HG03097 (cell line): ENCODE measurements around the gene RAB11FIP4.

Source experiments
- ATAC-seq: cut with Tn5 transposase; IDR thresholded peaks from one replicate; pipeline ENCODE4 v1.9.1; 2021; ENCODE audit not compliant: unreplicated experiment, low FRiP score

Gene RAB11FIP4

DNA sequence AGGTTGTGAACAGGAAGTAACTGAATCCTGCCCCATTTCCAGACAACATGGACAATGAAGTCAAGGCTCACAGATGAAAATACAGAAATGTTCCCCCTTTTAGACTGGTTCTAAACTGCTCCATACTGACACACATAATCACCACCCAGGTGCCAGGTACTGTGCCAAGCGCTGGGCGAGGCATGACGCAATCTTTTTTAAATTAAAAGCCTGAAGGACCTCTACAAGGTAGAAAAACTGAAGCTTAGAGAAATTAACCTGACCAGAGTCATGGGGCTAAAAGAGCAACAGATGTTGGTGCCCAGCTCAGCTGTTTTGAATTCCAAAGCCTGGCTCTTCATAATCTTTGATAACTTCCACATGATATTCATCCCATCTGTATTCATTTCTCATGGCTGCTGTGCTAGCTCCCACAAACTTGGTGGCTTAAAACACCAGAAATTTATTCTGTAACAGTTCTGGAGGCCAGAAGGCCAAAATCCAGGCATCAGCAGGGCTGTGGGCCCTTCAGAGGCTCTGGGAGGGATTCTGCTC lies 4.9 kb upstream of the RAB11FIP4 start:
- ATAC-seq: no peak

DNA sequence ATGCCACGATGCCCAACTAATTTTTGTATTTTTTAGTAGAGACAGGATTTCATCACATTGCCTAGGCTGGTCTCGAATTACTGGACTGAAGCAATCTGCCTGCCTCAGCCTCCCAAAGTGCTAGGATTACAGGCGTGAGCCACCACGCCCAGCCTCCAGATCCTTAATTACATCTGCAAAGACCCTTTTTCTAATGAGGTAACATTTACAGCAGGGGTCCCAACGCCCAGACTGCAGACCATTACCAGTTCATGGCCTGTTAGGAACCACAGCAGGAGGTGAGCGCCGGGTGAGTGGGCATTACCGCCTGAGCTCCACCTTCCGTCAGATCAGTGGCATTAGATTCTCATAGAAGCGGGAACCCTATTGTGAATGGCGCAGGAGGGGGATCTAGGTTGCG lies 4.0 kb upstream of the RAB11FIP4 start:
- ATAC-seq: no peak

DNA sequence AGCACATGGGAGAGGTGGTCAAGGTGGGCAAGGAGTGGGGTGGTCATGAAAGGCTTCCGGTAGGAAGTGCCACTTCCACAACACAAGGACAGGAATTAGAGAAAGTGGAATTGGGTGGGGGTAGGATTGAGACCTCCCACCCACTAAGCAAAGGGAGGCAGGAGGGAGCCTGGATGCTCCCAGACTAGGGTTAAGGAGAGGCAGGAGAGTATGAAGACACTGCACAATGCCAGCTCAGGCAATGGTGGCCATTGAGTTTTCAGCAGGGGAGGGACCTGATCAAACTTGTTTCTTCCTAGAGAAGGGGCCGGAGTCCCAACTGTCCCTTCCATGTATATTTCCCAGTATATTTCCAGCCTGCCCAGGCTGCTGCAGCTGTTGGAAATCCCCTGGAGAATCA lies 3.1 kb upstream of the RAB11FIP4 start:
- no peak for ATAC-seq

DNA sequence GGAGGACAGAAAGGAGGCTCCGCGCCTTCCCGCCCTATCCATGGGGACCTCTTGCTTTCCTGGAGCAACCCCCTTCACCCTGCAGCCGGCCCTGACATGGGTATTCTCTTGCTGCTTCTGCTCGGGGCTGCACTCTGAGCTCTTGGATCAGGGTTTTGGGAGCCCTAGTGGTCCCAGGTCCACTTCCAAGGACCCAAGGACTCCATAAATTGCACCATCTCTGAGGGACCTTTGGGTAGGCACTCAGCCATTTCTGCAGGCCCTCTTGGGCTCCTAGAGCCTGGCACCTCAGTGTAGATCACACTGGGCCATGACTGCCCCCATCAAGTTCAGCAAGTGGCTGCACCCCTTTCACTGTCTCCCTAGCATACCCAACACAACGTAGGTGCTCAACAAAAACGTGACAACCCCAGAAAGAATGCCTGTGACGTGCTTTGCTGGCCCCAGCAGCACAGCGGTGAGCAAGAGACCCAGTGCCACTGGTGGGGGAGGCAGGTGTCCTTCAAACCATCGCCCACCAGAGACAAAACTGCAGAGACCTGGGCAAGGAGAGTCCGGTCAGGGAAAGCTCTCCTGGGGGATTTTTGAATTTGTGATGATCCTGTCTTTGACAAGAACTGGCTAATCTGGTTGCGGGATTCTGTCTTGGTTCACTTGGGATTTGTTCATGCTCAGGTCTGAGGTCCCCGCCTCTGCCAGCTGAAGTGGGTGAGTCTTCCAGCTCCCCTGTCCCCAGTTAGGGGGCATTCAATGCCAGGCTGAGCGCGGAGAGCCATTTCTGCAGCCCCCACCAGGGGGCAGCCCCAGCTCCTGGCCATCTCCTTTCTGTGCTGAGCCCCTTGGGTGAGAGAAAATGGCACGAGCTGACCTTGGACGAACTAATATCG lies 2.5 kb upstream of the RAB11FIP4 start:
- ATAC-seq: no peak

DNA sequence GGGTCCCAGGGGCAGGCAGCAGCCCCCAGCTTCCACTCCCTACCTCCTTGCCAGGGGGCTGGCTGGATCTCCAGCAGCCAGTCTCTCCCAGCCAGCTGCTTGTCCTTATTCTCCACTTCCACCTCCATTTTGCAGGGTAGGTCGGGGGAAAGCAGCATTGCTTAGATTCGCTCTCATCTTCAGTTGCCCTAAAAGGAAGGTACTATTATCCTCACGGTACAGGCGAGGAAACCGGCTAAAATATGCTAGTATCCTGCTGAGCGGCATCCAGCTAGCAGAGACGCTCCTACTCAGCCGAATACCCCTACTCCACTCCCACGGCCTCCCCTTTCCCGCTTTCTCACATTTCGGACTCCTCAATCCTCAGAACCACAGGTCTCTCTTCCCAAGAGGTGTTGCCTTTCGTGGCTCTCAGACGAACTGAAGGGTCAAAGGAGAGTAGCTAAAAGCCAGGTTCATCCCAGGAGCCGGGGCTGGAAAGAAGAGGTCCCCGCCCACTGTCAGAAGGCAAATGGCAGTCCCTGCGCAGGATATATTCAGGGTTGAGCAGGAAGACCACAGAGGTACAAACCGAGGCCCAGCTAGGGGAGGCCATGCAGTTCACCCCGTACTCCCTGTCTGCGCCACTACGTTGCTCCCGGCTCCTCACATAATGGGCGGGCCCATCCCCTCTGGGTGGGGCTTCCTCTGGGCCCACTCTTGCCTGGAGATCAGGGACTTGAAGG lies 1.7 kb upstream of the RAB11FIP4 start:
- ATAC-seq: no peak

DNA sequence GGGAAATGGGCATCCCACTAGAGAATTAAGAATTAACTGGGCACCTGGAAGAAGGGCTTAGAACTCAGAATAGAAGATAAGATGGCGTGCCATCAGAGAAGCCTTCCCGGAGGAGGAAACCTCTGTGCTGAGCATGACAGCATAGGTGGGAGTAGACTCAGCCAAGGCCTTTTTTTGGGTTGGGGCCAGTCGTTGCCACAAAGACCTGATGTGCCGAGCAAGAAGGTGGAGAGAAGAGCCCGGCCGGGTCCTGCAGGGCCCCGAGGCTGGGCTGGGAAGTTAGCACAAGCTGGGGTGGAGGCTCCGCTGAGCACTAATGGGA lies 1.1 kb upstream of the RAB11FIP4 start:
- no peak for ATAC-seq

DNA sequence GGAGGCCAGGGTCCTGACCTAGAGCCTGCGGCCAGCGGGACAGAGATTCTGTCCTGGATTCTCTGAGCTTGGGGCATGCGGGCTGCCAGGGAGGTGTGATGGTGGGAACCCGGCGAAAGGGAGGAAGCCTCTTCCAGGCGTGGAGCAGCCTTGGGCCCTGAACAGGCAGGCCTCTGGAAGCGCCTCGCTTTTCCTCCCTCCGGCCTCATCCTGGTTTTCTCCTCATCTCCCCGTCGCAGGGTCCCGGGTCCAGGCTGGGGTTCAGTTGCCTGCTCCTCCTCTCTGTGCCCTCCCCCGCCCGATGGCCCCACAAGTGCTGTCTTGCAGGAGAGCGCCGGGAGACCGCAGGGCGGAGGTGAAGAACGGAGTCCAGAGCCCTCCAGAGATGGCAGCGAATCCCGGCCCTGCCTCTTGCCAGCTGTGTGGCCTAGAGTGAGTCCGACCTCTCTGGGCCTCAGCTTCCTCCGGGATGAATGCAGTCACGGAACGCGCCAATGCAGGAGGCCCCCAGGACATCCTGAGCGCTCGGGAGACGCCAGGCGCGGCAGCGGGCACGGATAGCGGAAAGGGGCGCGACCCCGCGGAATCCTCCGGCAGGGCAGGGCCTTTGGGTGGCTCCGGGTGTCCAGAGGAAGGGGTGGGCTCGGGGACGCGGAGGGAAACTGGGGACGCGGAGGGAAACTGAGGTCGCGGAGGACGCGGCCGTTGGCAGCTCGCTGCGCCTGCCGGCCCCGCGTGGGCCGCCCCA lies 553 bp upstream of the RAB11FIP4 start:
- no peak for ATAC-seq

DNA sequence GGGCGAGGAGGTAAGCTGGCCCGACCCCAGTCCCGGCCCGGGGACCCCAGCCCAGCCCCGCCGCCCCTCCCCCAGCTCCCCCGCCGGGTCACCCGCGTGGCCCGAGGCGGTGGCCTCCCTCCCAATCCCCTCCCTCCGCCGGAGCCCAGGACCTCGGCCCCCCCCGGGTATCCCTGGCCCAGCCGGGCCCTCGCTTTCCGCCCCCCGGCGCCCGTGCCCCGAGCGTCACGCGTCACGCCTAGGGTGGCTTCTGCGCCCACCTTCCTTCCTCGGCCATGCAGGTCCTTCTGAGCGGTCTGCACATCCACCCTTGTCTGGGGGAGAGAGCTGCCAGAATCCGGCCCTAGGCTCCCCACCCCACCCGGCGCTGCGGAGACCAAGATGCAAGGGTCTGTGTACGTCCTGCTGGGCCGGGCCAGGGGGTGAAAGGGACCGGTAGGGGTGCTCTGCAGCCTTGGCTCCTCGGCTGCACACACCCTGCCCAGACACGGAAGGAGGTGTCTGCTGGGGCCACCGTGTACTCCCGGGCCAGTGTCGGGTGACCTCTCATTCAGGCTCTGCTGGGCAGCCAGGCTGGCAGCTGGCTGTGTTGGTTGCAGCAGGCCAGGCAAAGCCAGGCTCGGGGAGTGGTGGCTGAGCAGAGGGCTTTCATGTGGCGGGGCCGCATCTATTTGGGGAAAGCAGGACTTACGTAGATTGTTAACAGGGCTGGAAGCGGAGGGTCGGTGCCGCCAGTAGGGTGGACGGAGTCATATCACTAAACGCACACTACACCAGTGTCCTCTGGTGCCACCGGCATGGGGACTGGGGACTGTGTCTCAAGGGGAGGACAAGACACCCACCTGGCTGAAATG lies 754 bp downstream of the RAB11FIP4 start:
- ATAC-seq: no peak

DNA sequence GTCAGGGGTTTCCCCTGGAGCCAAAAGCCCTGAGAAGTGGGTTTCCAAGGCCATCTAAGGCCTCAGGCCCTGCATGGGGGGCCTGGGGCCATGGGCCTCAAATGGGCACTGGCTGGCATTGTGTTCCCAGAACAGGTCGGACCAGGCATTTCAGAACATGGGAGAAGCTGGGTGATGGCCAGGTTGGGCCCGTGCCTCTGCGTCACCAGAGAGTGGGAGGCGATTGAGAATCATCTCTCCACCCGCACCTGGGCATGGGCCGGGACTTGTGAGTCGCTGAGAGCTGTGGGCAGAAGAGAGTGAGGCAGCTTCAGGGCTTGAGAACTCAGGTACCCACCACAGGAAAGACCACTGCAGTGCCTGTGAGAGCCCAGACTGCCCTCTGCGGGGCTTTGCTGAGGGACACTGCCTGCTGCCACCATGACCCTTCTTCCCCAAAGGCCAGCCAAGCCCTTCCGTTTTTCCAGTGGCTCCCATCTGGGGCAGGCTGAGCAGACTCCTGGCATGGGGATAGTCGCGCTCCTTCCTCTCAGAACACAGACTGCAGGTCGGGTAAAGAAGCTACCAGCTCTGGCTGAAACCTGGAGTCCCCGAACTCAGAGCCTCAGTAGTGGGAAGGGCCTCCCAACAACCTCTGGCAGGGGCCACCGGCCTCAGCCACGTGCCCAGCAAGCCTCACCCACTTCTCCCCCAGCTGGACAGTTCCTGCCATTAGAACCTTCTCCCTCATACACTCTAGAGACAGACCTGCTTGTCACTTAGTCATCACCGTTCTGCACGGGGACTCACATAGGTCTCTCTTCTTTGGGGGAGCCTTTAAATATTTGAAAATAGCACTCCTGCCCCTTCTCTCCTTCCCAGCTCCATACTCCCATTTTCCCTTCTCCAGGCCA lies 1.6 kb downstream of the RAB11FIP4 start:
- ATAC-seq: no peak

DNA sequence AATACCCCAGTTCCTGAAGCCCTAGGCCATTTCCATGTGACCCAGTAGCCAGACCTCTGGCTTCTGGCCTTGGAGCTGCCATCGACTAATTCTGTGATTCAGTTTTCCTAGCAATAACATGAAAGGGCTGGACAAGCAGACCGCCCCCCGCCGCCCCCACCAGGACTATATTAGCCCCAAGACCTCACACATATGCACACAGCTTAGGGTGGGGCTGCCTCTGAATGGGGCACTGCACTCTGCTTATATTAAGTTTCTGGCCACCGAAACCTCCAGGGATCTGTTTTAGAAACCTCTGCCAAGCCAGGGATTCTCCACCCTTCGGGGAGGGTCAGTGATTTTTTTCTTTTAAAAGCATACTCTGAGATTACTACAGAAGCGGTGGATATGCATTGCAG lies 2.3 kb downstream of the RAB11FIP4 start:
- ATAC-seq: no peak

DNA sequence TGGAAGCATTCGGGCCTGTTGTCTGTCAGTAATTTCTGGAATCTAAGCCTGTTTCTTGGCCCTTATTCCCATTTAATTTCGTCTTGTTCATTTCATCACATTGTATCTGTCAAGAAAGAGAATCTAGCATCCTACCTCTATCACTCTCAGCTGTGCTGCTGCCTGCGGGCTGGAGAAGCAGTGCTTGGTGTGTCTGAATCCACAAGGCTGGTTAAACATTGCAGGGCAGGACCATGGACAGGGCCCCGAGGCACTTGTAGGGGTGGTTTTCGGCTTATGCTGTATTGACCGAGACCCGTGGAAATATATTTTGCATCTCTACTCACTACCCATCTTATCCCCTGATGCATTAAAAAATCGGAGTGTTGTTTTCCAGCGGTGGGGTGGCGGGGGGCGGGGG lies 3.1 kb downstream of the RAB11FIP4 start:
- no peak for ATAC-seq

DNA sequence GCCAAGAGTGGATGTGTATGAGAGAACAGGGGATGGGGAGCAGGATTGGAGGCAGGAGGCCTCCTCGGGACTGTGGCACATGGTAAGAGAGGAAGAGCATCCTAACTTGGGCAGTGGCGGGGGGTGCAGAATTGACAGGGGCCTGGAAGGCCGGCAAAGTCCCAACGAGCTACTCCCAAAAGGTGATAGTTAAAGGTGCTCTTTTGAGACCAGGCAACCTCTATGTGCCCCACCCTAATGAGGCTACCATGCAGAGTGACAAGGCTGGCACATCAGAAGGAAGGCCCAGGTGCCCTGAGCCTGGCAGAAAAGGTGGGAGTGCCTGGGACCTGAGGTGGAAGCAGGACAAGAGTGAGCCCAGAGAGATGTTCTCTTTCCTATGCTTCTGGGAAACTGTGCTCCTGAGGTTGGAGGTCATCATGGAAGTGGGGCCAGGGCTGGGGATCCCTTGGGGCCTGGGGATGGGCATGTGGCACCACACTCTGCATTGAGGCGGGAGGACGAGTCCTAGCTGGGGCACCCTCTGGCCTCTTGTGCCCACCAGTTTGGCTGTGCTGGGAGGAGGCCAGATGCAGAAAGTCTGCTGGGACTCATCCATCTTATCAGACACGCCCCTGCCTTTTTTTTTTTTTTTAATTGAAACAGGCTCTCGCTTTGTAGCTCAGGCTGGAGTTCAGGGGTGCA lies 5.9 kb downstream of the RAB11FIP4 start:
- ATAC-seq: no peak

DNA sequence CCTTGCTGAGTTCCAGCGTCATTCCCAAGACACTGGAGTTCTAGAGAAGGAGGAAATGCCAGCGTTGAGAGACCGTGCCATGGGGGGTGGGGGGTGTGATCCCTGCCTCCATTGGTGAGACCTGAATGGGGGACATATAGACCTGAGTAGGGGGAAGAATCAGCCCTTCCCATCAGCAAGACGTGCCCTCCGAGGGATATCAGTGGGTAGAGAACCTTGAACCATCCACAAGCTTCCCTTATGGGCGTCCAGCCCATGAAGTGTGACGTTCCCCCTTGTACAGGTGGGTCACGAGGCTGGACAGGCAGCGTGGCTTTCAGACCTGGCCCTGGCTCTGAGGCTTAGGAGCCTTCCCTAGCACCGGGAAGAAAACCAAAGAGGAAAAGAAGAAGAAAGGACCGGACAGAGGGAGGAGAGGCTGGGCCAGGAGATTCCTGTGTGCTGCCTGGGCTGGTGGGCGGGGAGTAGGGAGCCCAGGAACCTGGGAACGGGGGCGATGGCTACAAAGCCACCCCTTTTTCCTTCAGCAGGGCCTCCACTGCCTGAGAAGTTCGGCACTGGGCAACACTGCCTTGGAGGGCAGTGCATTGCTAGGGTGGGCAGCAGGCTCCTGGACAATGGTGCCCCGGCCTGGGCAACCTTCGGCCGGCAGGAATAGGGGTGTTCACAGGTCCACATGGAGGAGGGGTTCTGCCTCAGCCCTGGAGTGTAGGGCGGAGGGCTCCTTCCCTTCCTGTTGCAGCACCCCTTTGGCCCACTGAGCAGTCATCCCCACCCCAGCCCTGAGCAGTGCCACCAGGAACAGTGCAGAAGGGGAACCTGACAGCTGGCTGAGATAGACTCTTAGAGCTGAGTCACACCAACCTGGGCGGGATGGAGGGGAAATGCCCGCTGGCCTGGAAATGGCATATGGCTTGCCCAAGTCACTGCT lies 7.2 kb downstream of the RAB11FIP4 start:
- ATAC-seq: no peak

DNA sequence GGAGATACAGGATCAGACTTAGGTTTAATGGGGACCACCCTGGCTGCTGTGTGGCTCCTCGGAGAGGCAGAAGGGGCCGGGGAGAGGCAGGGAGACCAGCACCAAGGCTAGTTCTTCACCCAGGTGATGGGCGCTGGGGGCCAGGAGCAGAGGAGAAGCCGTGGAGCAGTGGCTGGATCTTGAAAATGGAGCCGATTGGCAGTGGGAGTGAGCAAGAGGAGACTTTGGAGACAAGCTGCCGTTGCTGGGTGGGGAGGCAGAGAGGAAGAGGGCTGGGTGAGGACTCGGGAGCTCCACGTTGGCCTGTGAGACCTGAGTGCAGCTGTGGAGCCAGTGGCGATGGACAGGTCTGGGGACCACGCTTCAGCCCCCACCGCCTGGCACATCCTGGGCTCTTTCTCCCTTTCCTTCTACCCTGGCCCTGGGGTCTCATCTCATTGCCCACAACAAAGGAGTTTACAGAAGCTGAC lies 9.0 kb downstream of the RAB11FIP4 start:
- ATAC-seq: no peak

DNA sequence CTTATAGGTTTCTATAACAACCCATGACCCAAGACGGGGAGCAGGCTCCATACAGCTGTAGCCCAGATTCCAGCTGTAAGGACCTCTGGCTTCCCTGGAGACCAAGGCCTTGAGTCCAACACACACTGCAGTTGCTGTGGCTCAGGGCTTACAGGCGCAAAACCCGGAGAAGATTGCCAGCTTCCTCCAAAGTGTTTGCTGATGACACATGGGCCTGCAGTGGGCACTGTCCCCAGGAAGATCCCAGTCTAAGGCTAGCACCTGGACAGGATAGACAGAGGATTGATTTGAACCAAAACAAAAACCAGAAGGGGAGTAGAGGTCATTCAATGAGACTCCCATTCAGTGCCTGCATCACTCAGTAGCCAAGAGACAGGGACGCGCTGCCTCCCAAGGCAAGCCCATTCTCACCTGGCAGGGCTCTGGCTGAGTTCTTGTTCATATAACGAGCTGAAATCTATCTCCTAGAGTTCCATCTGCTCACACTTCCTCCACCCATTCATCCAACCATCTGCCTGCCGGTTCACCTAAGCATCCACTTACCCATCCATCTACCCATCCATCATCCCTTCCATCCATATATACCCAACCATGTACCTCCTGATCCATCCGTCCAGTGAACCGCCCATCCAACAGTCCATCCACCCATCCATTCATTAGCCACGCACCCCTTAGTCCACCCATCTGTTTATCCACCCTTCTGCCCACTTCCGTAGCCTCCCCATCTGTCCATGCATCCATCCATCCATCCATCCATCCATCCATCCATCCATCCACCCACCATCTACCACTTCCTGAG lies 10.2 kb downstream of the RAB11FIP4 start:
- no peak for ATAC-seq

DNA sequence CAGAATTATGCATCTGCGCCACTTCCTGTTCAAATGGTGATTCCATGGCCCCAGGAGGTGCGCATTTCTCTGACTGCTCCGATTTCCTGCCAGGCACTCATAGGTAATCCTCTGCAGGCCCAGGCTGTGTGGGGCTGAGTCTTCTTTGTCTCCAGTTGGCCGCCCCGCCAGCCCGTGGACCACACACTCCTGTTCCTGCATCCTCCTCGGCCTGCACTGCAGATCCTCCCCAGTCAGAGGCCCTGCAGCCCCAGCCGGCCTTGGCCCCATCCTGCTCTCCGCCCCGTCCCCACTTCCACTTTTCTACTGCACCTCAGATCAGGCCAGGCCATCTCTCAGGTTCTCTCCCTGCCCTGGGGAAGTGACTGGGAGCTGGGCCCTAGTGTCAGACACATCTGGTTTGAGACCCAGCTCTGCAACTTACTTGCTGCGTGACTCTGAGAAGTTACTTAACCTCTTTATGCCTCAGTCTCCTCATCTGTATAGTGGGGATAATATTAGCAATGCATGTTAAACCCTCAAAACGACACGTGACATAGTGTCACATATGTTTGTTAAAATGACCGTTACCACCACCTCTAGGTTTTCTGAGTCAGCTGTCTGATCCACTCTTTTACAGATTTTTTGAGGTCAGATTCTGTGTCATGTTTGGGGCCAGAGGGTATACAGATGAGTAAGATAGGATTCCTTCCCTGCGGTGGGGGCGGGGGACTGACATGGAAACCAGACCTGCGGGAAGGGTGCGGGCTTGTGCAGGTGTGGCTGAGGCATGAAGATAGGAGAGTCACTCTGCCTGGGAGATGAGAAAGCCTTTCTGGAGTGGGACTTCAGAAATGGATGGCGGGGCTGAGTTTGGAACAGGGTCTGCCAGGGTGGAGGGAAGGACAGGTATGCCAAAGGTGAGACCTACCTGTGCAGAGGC lies 12.8 kb downstream of the RAB11FIP4 start:
- ATAC-seq: no peak
